Lower leg skin (tissue), 4 donors: ENCODE measurements around the gene GRIK4. TPM values are rescaled to one million over a fixed set of nuclear protein-coding genes. Genes with fewer than 3 reads are reported as not detected.

Source experiments
- DNase-seq, 2 donors: peaks; one replicate each; pipeline ENCODE4 v3.0.0-alpha.2; 2019; ENCODE audit warnings: low spot score in 2 of 2
- H3K4me3 ChIP-seq: fragments of 200-600 bp; sonication (generic); 2 replicates; pipeline ENCODE4 v1.5.1; 2017; ENCODE audit warnings: mild to moderate bottlenecking, low read depth; ENCODE audit not compliant: poor library complexity, severe bottlenecking
- CTCF ChIP-seq, 3 donors: fragments of 450-650 bp; IDR thresholded peaks; one replicate each; pipeline ENCODE4 v1.5.1; 2016; ENCODE audit warnings: antibody characterized with exemption in 3 of 3, mild to moderate bottlenecking in 3 of 3, moderate library complexity in 2 of 3
- POLR2A ChIP-seq, 2 donors: fragments of 450-650 bp; IDR thresholded peaks; one replicate each; pipeline ENCODE4 v1.6.1; 2016 to 2017; ENCODE audit warnings: antibody characterized with exemption in 2 of 2, mild to moderate bottlenecking in 1 of 2, moderate library complexity in 1 of 2
- WGBS, 2 donors: methylation state at CpG; one replicate each; pipeline ENCODE4 v1.1.5; 2018; 5-methylcytosine and 5-hydroxymethylcytosine counted together
- intact Hi-C: fragments of 100-400 bp; cut with DNase I; formaldehyde crosslinking; loops from one replicate; pipeline ENCODE4 v1.15.0; 2023; ENCODE audit warnings: low total_unique reads
- total RNA-seq, 4 donors: library from RNA; depleted of rRNA; stranded (reverse); fragments of >200 nt; gene quantifications; one replicate each; pipeline ENCODE4 v1.1.0, GENCODE V29; 2016

Gene GRIK4
- total RNA-seq, 4 donors from 2014 or later, result 0.06 to 0.67 TPM; not detected in 2

- H3K4me3 ChIP-seq, result no peak overlapping the region
- DNase-seq, result no peak
- 52 to 56% methylated on average over 9 of the region's 9 CpGs for WGBS, 2 donors
- TF ChIP-seq CTCF (IDR thresholded peaks at IDR 0.05) (no peak), POLR2A (IDR thresholded peaks at IDR 0.05) (no peak)
- intact Hi-C loops, result no loop called here
Observed at GRCh38 chr11:120900643-120901042, 389.1 kb downstream of the GRIK4 start.

DNA sequence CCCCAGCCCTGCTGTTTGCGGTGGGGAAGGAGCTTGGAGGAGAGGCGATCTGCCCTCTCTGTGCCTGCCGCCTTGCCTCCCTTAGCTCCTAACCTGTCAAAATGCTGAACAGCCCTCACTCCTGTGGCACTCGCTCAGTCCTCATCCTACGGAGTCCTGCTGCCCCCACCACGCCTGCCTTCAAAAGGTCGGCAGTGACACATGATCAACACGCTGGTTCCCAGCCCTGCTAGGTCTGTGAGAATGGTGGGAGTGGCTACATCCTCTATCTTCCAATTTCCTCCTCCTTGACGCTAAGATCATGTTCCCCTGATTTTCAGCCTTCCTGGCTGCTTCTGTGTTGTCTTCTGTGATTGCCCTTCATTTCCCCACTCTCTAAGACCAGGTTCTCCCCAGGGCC, 392.1 kb downstream of the GRIK4 start:
- TF ChIP-seq POLR2A (IDR thresholded peaks at IDR 0.05), result no peak
- TF ChIP-seq CTCF (IDR thresholded peaks at IDR 0.05), result no peak
- no peak for DNase-seq
- intact Hi-C loops, result no loop called here
- WGBS, 2 donors, result 42 to 53% methylated on average over 9 of the region's 9 CpGs
- no peak overlapping the region for H3K4me3 ChIP-seq

- intact Hi-C loops, result no loop called here
- 44 to 45% methylated on average over 4 of the region's 4 CpGs for WGBS, 2 donors
- DNase-seq, result no peak
- H3K4me3 ChIP-seq, result no peak overlapping the region
- TF ChIP-seq CTCF (IDR thresholded peaks at IDR 0.05), result no peak
- TF ChIP-seq POLR2A (IDR thresholded peaks at IDR 0.05), result no peak
Observed at GRCh38 chr11:120904116-120904515, 392.6 kb downstream of the GRIK4 start.

GRCh38 chr11:120906766-120907165, 395.2 kb downstream of the GRIK4 start:
- H3K4me3 ChIP-seq, result no peak overlapping the region
- intact Hi-C loops, result no loop called here
- no peak for TF ChIP-seq CTCF (IDR thresholded peaks at IDR 0.05)
- TF ChIP-seq POLR2A (IDR thresholded peaks at IDR 0.05), result no peak
- 85 to 86% methylated on average over 10 of the region's 10 CpGs for WGBS, 2 donors
- DNase-seq, result no peak

GRCh38 chr11:120907971-120908370, 396.4 kb downstream of the GRIK4 start:
- no peak for DNase-seq
- intact Hi-C loops, result no loop called here
- no peak for TF ChIP-seq POLR2A (IDR thresholded peaks at IDR 0.05)
- TF ChIP-seq CTCF (IDR thresholded peaks at IDR 0.05), result no peak
- no peak overlapping the region for H3K4me3 ChIP-seq
- 90 to 96% methylated on average over 1 of the region's 1 CpG for WGBS, 2 donors

- intact Hi-C loops, result no loop called here
- WGBS, 2 donors, result 69 to 77% methylated on average over 9 of the region's 9 CpGs
- TF ChIP-seq CTCF (IDR thresholded peaks at IDR 0.05) (no peak), POLR2A (IDR thresholded peaks at IDR 0.05) (no peak)
- no peak overlapping the region for H3K4me3 ChIP-seq
- no peak for DNase-seq
Observed at GRCh38 chr11:120908461-120909181, 397.1 kb downstream of the GRIK4 start.
